Stimulated activated CD4-positive, alpha-beta T cell treated with anti-CD3 and anti-CD28 coated beads, Interleukin-2, amount 100 ng/mL, for 4 hours (primary cell): ENCODE measurements around the gene SLC2A4.
"Not testable (repeated sequence)": the region's sequence is repeated elsewhere in the genome, so short reads cannot be mapped to it uniquely, and the experiment has no call there.

Experiments
- DNase-seq: peaks from one replicate; pipeline ENCODE4 v3.0.0-alpha.2; 2020; ENCODE audit warnings: low read depth

SLC2A4 gene

DNA sequence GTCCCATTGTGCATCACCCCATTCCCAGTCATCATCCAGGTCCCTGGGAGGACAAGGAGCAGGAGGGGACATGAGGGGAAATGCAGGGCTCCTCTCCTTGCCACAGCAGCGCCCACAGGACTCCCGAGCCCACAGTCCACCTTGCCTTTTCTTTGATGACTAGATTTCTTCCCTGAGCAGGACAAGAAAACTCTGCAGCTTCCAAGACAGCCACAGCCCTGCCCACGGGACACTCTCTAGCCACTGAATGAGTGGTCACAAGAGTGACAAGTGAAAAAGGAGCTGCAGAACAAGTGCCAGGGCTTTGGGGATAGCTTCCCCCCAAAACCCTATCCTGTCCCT, 42.9 kb downstream of the SLC2A4 start:
- no peak for DNase-seq

DNA sequence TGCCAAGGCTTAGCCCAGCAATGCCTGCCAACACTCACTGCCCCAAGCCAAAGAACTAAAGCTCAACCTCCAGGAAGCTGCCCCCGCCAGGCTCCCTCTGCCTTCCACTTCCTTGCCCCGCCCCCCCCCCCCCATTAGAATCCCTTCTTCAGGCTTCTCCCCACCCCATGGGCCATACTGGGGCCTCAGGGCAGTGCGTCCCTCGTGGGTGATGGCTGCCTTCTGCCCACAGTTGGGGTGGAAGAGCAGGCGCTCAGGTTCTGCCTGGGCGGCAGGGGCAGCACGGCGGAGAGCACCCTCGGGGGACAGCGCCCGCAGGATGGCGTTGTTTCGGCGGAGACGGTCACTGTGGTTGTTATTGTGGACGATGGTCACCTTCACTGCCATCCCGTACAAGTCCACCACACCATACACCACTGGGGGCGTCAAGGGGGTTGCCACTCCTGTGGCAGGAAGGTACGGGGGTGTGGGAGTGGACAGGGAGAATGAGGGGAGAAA, 43.6 kb downstream of the SLC2A4 start:
- DNase-seq: no peak

DNA sequence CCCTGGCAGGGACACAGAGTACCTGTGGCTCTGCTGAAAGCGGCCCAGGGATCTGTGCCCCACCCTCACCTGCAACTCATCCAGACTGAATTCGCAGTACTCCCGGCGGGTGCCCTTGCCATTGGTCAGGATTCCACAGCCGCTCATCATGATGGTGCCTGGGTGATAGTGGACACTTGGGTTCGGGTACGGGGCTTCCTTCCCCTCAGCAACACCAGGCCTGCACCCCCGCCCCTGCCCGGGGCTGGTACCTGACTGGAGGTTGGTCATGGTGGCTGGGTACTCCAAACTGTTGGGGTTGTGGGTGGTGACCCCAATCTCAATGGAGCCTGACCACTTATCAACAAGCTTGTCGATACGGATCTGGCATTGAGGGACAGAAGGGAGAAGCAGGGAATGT, 44.7 kb downstream of the SLC2A4 start:
- DNase-seq: no peak

DNA sequence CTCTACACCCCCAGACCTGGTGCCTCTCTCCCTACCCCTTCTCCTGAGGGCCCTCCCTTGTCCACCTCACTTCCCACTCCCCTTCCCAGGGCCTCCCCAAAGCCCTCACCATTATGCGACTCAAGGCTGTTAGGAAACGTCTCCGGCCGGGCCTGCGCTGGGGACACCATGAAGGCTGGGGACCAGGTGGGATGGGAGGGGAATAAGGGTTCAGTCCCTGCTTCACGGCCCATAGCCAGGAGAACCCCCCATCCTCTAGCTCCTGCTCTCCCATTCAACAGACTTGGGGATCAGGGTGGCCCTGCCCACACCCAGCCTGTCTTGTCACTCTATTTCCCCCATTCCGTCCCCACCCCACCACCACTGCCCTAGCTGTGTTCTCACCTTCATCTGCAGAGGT, 45.5 kb downstream of the SLC2A4 start:
- no peak for DNase-seq

DNA sequence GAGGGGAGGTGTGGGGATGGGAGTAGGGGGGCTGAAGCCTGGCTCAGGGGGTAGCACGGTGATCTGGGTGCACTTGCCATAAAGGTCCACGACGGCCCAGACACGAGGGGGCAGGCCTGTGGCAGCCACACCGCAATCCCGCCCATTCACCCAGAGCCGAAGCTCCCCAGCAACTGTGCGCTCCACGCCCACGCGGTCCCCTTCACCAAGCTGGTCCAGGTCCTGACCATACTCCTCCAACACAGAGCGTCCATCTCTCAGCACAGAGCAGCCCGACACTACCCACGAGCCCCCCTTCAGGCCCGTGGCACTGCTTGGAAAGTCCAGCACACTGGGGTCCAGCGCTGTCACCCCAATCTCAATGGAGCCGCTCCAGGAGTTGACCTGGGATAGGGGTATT, 46.0 kb downstream of the SLC2A4 start:
- DNase-seq: no peak

DNA sequence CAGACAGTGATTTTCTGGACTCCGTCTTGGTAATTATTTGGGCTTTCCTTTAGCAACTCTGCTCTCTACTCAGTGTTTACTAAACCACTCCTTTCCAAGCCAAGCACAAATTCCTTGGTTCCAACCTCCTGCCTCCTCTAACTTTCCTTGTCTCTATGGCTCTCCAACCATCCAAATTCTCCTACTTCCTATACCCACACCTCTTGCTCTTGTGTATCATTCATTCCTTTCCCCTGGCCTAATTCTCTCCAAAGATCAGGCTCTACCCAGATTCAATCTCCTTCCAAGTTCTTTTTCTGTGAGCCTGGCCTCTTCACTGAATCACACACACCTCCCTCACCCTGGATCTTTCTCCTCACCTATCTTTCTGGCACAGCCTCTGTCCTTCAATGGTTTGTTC, 46.5 kb downstream of the SLC2A4 start:
- no peak for DNase-seq

DNA sequence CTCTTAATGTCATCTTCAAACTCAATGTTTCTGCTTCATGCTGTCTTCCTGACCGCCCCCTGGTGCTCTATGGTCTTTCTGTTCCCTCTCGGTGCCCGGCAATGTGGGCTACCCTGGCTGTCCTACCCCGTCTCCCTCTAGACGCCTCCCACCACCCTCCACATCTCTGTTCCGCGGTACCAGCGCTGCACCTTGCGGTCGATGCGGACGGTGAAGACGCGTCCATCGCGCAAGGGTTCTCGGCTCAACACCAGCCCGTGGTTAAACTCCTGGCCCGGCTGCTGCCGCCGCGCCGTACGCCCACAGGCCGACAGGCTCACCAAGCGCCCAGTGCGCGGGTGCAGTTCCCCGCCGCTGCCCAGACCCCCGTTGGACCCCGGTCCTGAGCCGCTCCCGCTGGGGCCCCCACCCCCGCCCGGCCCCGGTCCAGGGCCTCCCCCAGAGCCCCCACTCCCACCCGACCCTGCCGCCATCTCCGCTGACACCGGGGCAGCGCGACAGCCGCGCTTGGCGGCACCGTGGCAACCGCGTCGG, 47.4 kb downstream of the SLC2A4 start, which contains the start of gene NEURL4:
Gene NEURL4 (minus strand): TSS at position 496 of the 534 bp plus-strand sequence. CDS start 23 bp downstream, at position 473.
- DNase-seq: no peak

DNA sequence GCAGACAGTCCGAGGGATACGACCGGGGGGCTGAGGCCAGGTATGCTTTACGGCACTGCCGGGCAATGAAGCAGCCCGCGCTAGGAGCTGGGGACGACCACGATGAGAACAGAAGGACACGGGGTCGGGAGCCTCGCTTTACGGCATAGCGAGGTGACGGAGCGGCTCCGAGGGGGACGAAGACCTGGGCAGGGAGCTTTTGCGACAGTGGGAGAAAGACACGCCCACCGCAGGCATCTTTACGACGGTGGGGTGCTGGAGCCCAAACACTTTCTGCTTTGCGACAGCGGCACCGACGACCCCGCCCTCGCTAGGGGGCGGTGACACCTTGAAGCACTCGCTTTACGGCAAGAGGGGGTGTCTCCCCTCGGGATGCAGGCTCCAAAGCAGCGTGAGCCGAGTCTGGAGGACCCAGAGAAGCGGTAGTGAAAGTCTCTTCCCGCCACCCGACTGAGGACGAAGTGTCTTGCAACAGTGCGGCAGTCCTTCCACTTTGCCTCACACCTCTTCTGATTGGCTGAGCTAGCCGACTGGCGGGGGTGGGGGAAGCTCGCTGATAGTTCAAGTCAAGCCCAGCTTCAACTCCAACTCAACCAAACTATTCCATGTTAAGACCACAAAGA, 48.0 kb downstream of the SLC2A4 start:
- peak; percentile 93 for DNase-seq

DNA sequence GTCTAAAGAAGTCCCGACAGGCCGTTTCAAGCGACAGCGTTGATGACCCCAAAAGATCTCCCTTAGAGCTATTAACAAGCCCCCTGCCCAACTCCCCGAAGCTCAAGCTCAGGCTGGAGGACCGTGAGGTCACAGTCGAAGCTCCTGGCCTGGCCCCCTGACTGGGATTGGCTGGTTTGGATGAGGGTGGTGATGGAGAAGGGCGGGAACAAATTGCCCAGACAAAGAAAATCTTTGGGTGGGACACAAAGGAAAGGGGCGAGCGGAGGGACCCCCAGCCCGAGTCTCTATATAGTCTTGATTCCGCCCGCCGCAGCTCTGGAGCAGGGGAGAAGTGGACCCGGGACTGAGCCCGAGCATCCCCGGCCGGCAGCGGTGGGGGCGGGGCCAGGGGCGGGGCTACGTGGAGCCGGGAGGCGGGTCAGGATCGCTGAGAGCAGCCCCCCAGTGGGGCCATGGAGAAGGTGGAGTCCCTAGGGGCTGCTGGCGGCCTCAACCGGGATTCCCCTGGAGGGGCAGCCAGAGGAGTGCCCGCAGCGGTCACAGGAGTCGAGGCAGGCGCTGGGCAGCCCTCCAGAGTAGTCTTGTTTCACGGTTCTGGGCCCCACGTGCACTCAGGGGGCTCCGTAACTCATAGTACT, 48.6 kb downstream of the SLC2A4 start:
- DNase-seq: peak; percentile 57

DNA sequence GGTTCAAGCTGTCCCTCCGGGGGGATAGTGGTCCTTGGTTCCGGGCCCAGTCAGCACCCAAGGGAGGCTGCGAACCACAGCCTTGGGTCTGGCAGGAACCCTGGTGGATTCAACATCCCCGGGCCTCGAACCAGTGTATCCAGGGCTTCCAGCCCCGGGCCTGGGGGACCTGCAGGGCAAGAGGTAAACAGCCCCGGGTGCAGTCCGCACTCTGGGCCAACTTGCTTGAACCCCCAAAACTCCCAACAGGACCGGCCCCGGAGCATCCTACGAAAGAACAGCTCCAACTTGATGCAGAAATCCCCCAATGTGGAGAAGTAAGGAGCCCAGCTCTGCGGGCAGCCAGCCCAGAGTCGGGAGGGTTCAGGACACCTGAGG, 49.1 kb downstream of the SLC2A4 start:
- no peak for DNase-seq

DNA sequence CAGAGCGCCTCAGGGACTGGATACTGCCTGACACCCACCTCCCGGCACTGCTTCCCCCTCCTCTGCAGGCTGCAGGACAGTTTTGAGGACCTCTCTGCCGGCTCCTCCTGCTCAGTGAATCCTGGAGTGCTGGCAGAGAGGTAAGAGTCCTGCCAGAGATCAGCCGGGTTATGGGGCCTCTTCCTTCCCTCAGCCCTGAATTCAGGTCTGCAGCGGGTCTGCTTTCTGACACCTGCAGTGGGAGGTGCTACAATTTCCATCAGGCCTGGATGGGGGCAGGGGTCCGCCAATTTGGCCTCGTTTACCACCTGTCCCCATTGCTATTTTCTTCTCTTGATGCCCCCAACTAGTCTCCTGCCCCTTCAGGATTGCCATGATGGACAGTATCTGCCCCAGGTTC, 50.6 kb downstream of the SLC2A4 start:
- no peak for DNase-seq

DNA sequence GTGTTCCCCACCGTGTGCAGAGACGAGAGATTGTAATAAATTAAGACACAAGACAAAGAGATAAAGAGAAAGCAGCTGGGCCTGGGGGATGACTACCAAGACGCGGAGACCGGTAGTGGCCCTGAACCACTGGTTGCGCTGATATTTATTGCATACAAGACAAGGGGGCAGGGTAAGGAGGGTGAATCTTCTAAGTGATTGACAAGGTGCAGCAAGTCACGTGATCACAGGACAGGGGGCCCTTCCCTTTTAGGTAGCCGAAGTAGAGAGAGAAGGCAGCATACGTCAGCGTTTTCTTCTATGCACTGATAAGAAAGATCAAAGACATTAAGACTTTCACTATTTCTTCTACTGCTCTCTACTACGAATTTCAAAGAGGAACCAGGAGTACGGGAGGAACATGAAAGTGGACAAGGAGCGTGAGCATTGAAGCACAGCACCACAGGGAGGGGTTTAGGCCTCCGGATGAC, 51.1 kb downstream of the SLC2A4 start:
- not testable (repeated sequence) for DNase-seq

DNA sequence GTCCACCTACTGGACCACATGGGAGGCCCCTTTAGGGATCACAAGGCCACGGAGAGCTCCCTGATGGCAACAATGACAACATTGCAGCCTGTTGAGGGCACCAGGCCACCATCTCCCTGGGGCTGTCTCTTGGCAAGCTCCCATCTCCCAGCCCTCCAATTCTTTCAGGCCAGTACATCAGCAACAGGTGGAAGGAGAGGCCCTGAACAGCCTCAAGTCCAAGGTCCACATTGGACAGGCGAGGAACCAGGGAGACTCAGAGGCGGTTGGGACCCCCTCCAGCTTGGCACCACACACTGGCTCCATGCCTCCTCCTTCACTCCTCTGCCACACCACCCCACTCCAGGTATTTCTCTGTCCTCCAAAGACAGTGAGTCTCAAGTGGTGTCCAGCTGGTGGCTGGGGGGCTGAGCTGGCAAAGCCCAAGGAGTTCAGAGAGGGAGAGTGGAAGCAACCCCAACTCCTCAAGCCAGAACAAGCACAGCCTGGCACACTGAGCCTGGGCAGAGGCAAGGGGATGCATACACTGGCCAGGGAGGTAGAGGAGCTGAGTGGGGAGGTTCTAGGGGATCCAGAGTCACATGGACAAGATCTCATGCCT, 53.5 kb downstream of the SLC2A4 start:
- no peak for DNase-seq

DNA sequence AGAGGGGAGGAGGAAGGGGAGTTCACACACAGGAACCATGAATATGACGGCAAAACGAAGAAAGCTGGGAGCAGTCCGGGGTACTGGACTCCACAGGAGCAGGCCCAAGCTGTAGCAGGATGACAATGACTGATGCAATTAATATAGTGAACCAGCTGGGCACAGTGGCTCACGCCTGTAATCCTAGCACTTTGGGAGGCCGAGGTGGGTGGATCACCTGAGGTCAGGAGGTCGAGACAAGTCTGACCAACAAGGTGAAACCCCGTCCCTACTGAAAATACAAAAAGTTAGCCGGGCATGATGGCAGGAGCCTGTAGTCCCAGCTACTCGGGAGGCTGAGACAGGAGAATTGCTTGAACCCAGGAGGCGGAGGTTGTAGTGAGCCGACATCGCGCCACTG, 54.2 kb downstream of the SLC2A4 start:
- DNase-seq: not testable (repeated sequence)

DNA sequence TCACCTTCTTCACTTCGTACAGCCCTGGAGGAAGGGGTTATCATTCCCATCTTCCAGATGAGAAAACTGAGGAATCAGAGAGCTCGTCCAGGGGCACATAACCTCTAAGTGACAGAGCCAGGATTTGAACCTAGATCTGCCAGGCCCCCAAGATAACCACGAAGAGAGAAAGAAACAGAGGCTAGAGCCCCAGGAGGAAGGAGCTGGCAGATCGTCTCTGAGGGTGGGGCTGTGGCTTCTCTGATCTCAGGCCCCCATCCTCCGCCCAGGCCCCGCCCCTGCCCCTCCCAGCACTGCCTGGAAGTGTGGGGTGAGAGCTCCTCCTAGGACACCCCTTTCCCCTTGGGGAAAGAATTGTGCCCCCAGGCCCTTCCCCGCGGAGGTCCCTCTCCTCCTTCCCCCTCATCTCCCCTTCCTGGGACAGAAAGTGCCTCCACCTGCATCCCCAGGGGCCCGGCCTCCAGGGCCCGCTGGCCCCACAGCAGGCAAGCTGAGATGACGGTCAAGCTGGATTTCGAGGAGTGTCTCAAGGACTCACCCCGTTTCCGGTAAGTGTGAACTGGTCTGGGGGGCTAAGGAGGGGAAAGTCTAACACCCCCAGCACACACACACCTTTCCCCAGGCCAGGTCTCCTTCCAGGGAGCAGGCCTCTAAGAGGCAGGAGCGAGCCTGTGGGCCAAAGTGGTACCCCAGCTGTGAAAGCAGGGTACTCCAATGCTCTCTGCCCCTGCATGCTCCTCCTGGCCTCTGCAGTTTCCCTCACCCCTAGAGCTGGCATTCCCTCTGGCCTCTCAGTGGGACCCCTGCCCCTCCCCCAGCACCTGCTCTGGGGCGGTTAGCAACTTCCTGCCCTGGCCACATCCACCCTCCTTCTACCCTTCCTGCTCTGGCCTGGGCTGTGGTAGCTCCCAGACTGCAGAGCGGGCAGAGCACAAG, 55.0 kb downstream of the SLC2A4 start, which contains the start of gene ACAP1:
Gene ACAP1 (plus strand): TSS at position 290 of the 936 bp plus-strand sequence. CDS start 206 bp downstream, at position 496.
- DNase-seq: peak; percentile 71

DNA sequence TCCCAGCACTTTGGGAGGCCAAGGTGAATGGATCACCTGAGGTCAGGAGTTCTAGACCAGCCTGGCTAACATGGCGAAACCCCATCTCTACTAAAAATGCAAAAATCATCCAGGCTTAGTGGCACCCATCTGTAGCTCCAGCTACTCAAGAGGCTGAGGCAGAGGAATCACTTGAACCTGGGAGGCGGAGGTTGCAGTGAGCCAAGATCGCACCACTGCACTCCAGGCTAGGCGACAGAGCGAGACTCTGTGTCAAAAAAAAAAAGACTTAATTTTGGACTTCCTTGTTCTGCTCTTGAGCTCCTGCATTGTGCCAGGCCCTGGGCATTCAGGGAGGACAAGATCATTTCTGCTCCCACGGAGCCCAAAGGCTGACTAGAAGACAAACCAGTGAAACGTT, 56.1 kb downstream of the SLC2A4 start:
- DNase-seq: not testable (repeated sequence)
